Measurements from ENCODE around the gene MSANTD1.

Gene MSANTD1

GRCh38 chr4:3202836-3203820 is 45.8 kb upstream of the MSANTD1 start:
- Histone ChIP-seq H2BK15ac (replicated peaks; ENCODE audit: low read depth) (no peak overlapping the region), H3K4ac (ENCODE audit: low read depth, low read length) (no peak overlapping the region), H4K5ac (ENCODE audit: low read length) (no peak overlapping the region), H2BK5ac (ENCODE audit: low read length) (no peak overlapping the region), H3K36me3 (ENCODE audit: control insufficient read depth, insufficient read depth, low read length) (peaks cover 5% of the 10 kb centered on the region), H4K8ac (ENCODE audit: low read depth, low read length) (no peak overlapping the region), H2AK5ac (ENCODE audit: low read length) (no peak overlapping the region), H3K4me2 (ENCODE audit: low read length) (no peak overlapping the region), H3K23ac (ENCODE audit: low read length) (no peak overlapping the region), H3K18ac (ENCODE audit: low read length) (no peak overlapping the region), H3K27ac (ENCODE audit: low read depth, low read length) (no peak overlapping the region), H2BK120ac (ENCODE audit: low read depth, low read length) (no peak overlapping the region), H3K4me3 (ENCODE audit: low read length) (no peak overlapping the region), H3K79me1 (ENCODE audit: low read length) (no peaks in the 10 kb centered on the region), H3K56ac (ENCODE audit: low read length) (no peak overlapping the region), H3K4me1 (ENCODE audit: control insufficient read depth, low read depth, low read length) (no peaks in the 10 kb centered on the region), H3K9ac (ENCODE audit: low read length) (no peak overlapping the region), H3K27me3 (ENCODE audit: insufficient read depth, low read length, poor library complexity) (no peaks in the 10 kb centered on the region), H3K79me2 (ENCODE audit: control insufficient read depth, insufficient read depth, low read length) (no peaks in the 10 kb centered on the region)
- WGBS (ENCODE audit: extremely low coverage, insufficient coverage, low lambda C conversion rate): no CpG with 5 or more reads among the region's 22 CpGs
- DNase-seq: no peak

GRCh38 chr4:3203971-3204431 is 45.0 kb upstream of the MSANTD1 start:
- Histone ChIP-seq H3K4me1 (ENCODE audit: control insufficient read depth, low read depth, low read length) (no peaks in the 10 kb centered on the region), H3K79me1 (ENCODE audit: low read length) (no peaks in the 10 kb centered on the region), H3K4me2 (ENCODE audit: low read length) (no peak overlapping the region), H2BK120ac (ENCODE audit: low read depth, low read length) (no peak overlapping the region), H3K56ac (ENCODE audit: low read length) (no peak overlapping the region), H3K23ac (ENCODE audit: low read length) (no peak overlapping the region), H3K9ac (ENCODE audit: low read length) (no peak overlapping the region), H3K27ac (ENCODE audit: low read depth, low read length) (no peak overlapping the region), H2AK5ac (ENCODE audit: low read length) (no peak overlapping the region), H4K5ac (ENCODE audit: low read length) (no peak overlapping the region), H3K4ac (ENCODE audit: low read depth, low read length) (no peak overlapping the region), H3K4me3 (ENCODE audit: low read length) (no peak overlapping the region), H2BK15ac (replicated peaks; ENCODE audit: low read depth) (no peak overlapping the region), H3K79me2 (ENCODE audit: control insufficient read depth, insufficient read depth, low read length) (no peaks in the 10 kb centered on the region), H3K27me3 (ENCODE audit: insufficient read depth, low read length, poor library complexity) (no peaks in the 10 kb centered on the region), H3K36me3 (ENCODE audit: control insufficient read depth, insufficient read depth, low read length) (peaks cover 9% of the 10 kb centered on the region), H4K8ac (ENCODE audit: low read depth, low read length) (no peak overlapping the region), H3K18ac (ENCODE audit: low read length) (no peak overlapping the region), H2BK5ac (ENCODE audit: low read length) (no peak overlapping the region)
- DNase-seq: no peak
- WGBS (ENCODE audit: extremely low coverage, insufficient coverage, low lambda C conversion rate): no CpG with 5 or more reads among the region's 8 CpGs

DNA sequence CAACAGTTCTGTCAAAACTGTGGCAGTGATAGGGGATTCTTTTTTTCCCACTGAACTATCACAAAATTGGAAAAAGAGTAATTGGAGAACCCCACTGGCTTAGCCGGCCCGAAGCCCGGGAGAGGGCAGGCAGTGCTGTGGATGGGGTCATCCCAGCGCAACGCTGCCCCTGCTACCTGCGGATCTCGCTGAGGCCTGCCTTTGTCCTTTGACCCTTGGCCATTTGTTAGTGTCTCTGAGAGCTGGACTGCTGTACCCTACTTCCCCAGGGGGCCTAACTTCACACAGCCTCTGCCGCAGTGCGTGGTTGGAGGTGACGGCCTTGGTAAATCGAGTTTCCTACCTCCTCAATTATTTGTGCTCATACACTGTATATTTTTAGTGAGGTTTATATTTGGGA is 43.0 kb upstream of the MSANTD1 start:
- Histone ChIP-seq H3K4me1 (ENCODE audit: control insufficient read depth, low read depth, low read length) (no peaks in the 10 kb centered on the region), H3K56ac (ENCODE audit: low read length) (no peak overlapping the region), H3K79me1 (ENCODE audit: low read length) (no peaks in the 10 kb centered on the region), H4K5ac (ENCODE audit: low read length) (no peak overlapping the region), H3K18ac (ENCODE audit: low read length) (no peak overlapping the region), H4K8ac (ENCODE audit: low read depth, low read length) (no peak overlapping the region), H2BK120ac (ENCODE audit: low read depth, low read length) (no peak overlapping the region), H2BK5ac (ENCODE audit: low read length) (no peak overlapping the region), H3K4ac (ENCODE audit: low read depth, low read length) (no peak overlapping the region), H2AK5ac (ENCODE audit: low read length) (no peak overlapping the region), H3K27me3 (ENCODE audit: insufficient read depth, low read length, poor library complexity) (no peaks in the 10 kb centered on the region), H3K4me2 (ENCODE audit: low read length) (no peak overlapping the region), H2BK15ac (replicated peaks; ENCODE audit: low read depth) (no peak overlapping the region), H3K9ac (ENCODE audit: low read length) (no peak overlapping the region), H3K23ac (ENCODE audit: low read length) (no peak overlapping the region), H3K79me2 (ENCODE audit: control insufficient read depth, insufficient read depth, low read length) (no peaks in the 10 kb centered on the region), H3K36me3 (ENCODE audit: control insufficient read depth, insufficient read depth, low read length) (peaks cover 18% of the 10 kb centered on the region), H3K27ac (ENCODE audit: low read depth, low read length) (no peak overlapping the region), H3K4me3 (ENCODE audit: low read length) (no peak overlapping the region)
- WGBS (ENCODE audit: extremely low coverage, insufficient coverage, low lambda C conversion rate): no CpG with 5 or more reads among the region's 11 CpGs
- no peak for DNase-seq

DNA sequence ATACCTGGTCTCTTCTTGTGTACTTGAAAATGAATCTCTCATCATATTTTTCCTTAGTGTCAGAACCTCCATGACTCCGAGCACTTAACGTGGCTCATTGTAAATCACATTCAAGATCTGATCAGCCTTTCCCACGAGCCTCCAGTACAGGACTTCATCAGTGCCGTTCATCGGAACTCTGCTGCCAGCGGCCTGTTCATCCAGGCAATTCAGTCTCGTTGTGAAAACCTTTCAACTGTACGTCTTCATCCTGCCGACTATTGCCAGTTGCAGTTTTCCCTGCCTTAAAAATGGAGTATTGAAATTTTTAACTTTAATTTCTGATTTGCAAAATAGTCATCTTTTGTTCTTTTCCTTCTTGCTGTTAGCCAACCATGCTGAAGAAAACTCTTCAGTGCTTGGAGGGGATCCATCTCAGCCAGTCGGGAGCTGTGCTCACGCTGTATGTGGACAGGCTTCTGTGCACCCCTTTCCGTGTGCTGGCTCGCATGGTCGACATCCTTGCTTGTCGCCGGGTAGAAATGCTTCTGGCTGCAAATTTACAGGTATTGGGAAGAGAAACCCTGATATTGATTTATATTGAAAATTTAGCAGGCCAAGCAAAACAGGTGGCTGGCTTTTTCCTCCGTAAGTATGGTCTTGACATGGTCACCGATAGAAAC is 42.4 kb upstream of the MSANTD1 start:
- no peak overlapping the region for H3K18ac ChIP-seq (ENCODE audit: low read length)
- no peak overlapping the region for H2BK5ac ChIP-seq (ENCODE audit: low read length)
- no peak overlapping the region for H2BK120ac ChIP-seq (ENCODE audit: low read depth, low read length)
- H3K79me2 ChIP-seq (ENCODE audit: control insufficient read depth, insufficient read depth, low read length): no peaks in the 10 kb centered on the region
- H3K79me1 ChIP-seq (ENCODE audit: low read length): no peaks in the 10 kb centered on the region
- H3K4me3 ChIP-seq (ENCODE audit: low read length): no peak overlapping the region
- H2AK5ac ChIP-seq (ENCODE audit: low read length): no peak overlapping the region
- H3K4ac ChIP-seq (ENCODE audit: low read depth, low read length): no peak overlapping the region
- H3K27ac ChIP-seq (ENCODE audit: low read depth, low read length): no peak overlapping the region
- no peak overlapping the region for H3K23ac ChIP-seq (ENCODE audit: low read length)
- no CpG with 5 or more reads among the region's 18 CpGs for WGBS (ENCODE audit: extremely low coverage, insufficient coverage, low lambda C conversion rate)
- no peaks in the 10 kb centered on the region for H3K27me3 ChIP-seq (ENCODE audit: insufficient read depth, low read length, poor library complexity)
- H4K5ac ChIP-seq (ENCODE audit: low read length): no peak overlapping the region
- no peak overlapping the region for H2BK15ac ChIP-seq (replicated peaks; ENCODE audit: low read depth)
- H3K4me1 ChIP-seq (ENCODE audit: control insufficient read depth, low read depth, low read length): no peaks in the 10 kb centered on the region
- no peak overlapping the region for H4K8ac ChIP-seq (ENCODE audit: low read depth, low read length)
- H3K9ac ChIP-seq (ENCODE audit: low read length): no peak overlapping the region
- peaks cover 18% of the 10 kb centered on the region for H3K36me3 ChIP-seq (ENCODE audit: control insufficient read depth, insufficient read depth, low read length)
- H3K4me2 ChIP-seq (ENCODE audit: low read length): no peak overlapping the region
- DNase-seq: no peak
- H3K56ac ChIP-seq (ENCODE audit: low read length): no peak overlapping the region

- H3K4me2 ChIP-seq (ENCODE audit: low read length): no peak overlapping the region
- H3K56ac ChIP-seq (ENCODE audit: low read length): no peak overlapping the region
- no peak overlapping the region for H3K18ac ChIP-seq (ENCODE audit: low read length)
- no peak overlapping the region for H3K27ac ChIP-seq (ENCODE audit: low read depth, low read length)
- no peak overlapping the region for H2BK5ac ChIP-seq (ENCODE audit: low read length)
- no peak overlapping the region for H2AK5ac ChIP-seq (ENCODE audit: low read length)
- H3K23ac ChIP-seq (ENCODE audit: low read length): no peak overlapping the region
- WGBS (ENCODE audit: extremely low coverage, insufficient coverage, low lambda C conversion rate): no CpG with 5 or more reads among the region's 5 CpGs
- H3K9ac ChIP-seq (ENCODE audit: low read length): no peak overlapping the region
- H3K27me3 ChIP-seq (ENCODE audit: insufficient read depth, low read length, poor library complexity): no peaks in the 10 kb centered on the region
- H2BK120ac ChIP-seq (ENCODE audit: low read depth, low read length): no peak overlapping the region
- H3K79me1 ChIP-seq (ENCODE audit: low read length): no peaks in the 10 kb centered on the region
- no peaks in the 10 kb centered on the region for H3K79me2 ChIP-seq (ENCODE audit: control insufficient read depth, insufficient read depth, low read length)
- H3K4ac ChIP-seq (ENCODE audit: low read depth, low read length): no peak overlapping the region
- no peak for DNase-seq
- H3K4me3 ChIP-seq (ENCODE audit: low read length): no peak overlapping the region
- H3K4me1 ChIP-seq (ENCODE audit: control insufficient read depth, low read depth, low read length): no peaks in the 10 kb centered on the region
- H3K36me3 ChIP-seq (ENCODE audit: control insufficient read depth, insufficient read depth, low read length): peaks cover 23% of the 10 kb centered on the region
- H4K8ac ChIP-seq (ENCODE audit: low read depth, low read length): no peak overlapping the region
- no peak overlapping the region for H4K5ac ChIP-seq (ENCODE audit: low read length)
- H2BK15ac ChIP-seq (replicated peaks; ENCODE audit: low read depth): no peak overlapping the region
Measured at GRCh38 chr4:3207531-3208037, 41.4 kb upstream of the MSANTD1 start.

All from mesendoderm (in vitro differentiated cells).